Left ventricle myocardium inferior (tissue), 1 donor: Measurements from ENCODE around the gene UNC13B. TPM values are rescaled to one million over a fixed set of nuclear protein-coding genes. Genes with fewer than 3 reads are reported as not detected.

Experiments used
- DNase-seq: peaks from one replicate; pipeline ENCODE4 v3.0.0-alpha.2; 2020
- H3K27ac ChIP-seq: fragments of 200-600 bp; replicated peaks from 2 replicates; pipeline ENCODE4 v1.8.0; 2021
- H3K27me3 ChIP-seq: fragments of 200-600 bp; 2 replicates; pipeline ENCODE4 v1.8.0; 2021; ENCODE audit warnings: low read depth
- H3K36me3 ChIP-seq: fragments of 200-600 bp; 2 replicates; pipeline ENCODE4 v1.8.0; 2021
- H3K4me1 ChIP-seq: fragments of 200-600 bp; 2 replicates; pipeline ENCODE4 v1.8.0; 2021
- H3K4me3 ChIP-seq: fragments of 200-600 bp; 2 replicates; pipeline ENCODE4 v1.8.0; 2021; ENCODE audit warnings: mild to moderate bottlenecking, moderate library complexity
- H3K9me3 ChIP-seq: fragments of 200-600 bp; replicated peaks from 2 replicates; pipeline ENCODE4 v1.8.0; 2021
- intact Hi-C: fragments of 100-400 bp; cut with micrococcal nuclease; formaldehyde crosslinking; loops from one replicate; pipeline ENCODE4 v1.11.0; 2022
- total RNA-seq: library from RNA; stranded (reverse); fragmentation: NEBNext Ultra II Directional; extraction: Animal tissue kit (Norgen Biotek cat#: 25700); gene quantifications from one replicate; pipeline ENCODE4 v1.2.1, GENCODE V29; 2021
- TF ChIP-seq, protein P1 (sequence below): fragments of 200-600 bp; IDR thresholded peaks from 2 replicates; pipeline ENCODE4 v1.8.0; 2021; ENCODE audit warnings: antibody characterized with exemption, mild to moderate bottlenecking, borderline replicate concordance
- donor health status: DM: no; HTN: yes; CAD: no; lungs with severe emphysema.

UNC13B gene
- total RNA-seq, 1 donor from 2014 or later = 21.6 TPM

DNA sequence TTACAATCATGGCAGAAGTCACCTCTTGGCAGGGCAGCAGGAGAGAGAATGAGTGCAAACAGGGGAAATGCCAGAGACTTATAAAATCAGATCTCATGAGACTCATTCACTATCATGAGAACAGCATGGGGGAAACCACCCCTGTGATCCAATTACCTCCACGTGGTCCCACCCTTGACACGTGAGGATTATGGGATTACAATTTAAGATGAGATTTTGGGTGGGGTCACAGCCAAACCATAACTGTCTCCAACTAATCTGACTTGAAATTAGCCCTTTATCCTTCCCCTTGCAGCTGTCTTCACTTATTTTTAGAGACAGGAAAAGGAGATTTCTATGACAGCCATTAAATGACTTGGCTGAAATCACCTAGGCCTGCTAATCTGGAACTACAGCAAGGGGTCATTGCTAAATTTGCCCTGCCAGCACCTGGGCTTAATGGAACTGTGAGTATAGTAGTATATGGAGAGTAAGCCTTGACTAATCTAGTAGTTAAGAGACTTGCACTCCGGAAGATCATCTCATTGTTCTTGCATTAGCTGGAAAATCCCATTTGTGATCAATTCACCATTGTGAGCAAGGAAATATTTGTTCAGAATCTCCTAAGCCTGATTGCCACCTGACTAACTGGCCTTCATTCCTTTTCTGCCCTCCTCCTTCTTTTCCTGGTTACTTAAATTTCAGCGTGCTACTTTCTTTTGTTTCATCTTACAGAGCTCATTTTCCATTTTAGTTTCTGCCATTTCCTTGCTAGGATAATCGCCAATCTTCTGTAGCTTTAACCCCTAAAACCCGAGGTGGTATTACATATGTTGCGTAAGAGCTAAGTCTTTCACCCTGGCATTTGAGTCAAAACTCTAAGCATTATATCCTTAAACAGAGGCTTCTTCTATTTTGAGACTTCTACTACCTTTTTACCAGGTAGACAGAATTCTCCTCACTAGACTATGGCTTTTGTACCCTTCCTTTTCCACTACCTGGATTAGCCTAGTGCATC, 262.8 kb downstream of the UNC13B start:
- Histone ChIP-seq H3K36me3 (no peaks in the 10 kb centered on the region), H3K9me3 (peaks cover 13% of the 10 kb centered on the region), H3K4me1 (no peaks in the 10 kb centered on the region), H3K27me3 (no peaks in the 10 kb centered on the region), H3K4me3 (no peak overlapping the region), H3K27ac (no peak overlapping the region)
- no peak for DNase-seq
- TF ChIP-seq, protein P1, sequence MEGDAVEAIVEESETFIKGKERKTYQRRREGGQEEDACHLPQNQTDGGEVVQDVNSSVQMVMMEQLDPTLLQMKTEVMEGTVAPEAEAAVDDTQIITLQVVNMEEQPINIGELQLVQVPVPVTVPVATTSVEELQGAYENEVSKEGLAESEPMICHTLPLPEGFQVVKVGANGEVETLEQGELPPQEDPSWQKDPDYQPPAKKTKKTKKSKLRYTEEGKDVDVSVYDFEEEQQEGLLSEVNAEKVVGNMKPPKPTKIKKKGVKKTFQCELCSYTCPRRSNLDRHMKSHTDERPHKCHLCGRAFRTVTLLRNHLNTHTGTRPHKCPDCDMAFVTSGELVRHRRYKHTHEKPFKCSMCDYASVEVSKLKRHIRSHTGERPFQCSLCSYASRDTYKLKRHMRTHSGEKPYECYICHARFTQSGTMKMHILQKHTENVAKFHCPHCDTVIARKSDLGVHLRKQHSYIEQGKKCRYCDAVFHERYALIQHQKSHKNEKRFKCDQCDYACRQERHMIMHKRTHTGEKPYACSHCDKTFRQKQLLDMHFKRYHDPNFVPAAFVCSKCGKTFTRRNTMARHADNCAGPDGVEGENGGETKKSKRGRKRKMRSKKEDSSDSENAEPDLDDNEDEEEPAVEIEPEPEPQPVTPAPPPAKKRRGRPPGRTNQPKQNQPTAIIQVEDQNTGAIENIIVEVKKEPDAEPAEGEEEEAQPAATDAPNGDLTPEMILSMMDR = no peak
- intact Hi-C loops = no loop called here

DNA sequence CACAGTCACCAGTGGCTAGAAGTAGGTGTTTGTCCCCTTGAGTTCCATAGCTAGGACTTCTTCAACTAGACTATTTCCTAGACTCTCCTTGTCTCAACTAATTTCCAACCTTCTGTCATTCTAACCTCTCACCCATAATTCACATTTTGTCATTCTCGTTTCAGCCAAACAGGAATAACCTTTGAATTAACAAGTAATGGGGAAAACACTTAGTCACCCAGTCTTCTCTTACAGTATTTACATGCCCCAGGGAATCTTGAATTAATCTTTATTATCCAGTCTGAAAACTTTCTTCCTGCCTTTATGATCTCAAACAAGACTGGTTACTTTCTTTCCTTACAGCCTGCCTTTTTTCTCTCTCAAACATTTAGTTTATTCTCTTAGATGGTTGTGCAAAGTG, 264.8 kb downstream of the UNC13B start:
- H3K27ac ChIP-seq = no peak overlapping the region
- TF ChIP-seq, protein P1 = no peak
- H3K4me1 ChIP-seq = no peaks in the 10 kb centered on the region
- no peaks in the 10 kb centered on the region for H3K27me3 ChIP-seq
- no peak overlapping the region for H3K4me3 ChIP-seq
- intact Hi-C loops = no loop called here
- peaks cover 13% of the 10 kb centered on the region for H3K9me3 ChIP-seq
- no peak for DNase-seq
- no peaks in the 10 kb centered on the region for H3K36me3 ChIP-seq

DNA sequence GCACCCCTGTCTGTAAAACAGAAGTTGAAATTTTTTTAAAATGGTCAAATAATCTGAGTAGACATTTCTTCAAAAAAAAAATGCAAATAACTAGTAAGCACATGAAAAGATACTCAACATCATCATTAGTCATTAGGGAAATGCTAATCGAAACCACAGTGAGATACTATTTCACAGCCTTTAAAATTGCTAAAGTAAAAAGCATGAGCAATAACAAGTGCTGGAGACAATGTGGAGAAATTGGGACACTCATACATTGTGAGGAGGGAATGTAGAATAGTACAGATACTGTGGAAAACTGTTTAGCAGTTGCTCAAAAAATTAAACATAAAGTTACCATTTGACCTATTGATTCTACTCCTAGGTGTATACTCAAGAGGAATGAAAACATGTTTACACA, 269.7 kb downstream of the UNC13B start:
- intact Hi-C loops = no loop called here
- Histone ChIP-seq H3K4me1 (no peaks in the 10 kb centered on the region), H3K27me3 (no peaks in the 10 kb centered on the region), H3K36me3 (no peaks in the 10 kb centered on the region), H3K4me3 (no peak overlapping the region), H3K27ac (no peak overlapping the region), H3K9me3 (peaks cover 13% of the 10 kb centered on the region)
- no peak for DNase-seq
- TF ChIP-seq, protein P1 = no peak

DNA sequence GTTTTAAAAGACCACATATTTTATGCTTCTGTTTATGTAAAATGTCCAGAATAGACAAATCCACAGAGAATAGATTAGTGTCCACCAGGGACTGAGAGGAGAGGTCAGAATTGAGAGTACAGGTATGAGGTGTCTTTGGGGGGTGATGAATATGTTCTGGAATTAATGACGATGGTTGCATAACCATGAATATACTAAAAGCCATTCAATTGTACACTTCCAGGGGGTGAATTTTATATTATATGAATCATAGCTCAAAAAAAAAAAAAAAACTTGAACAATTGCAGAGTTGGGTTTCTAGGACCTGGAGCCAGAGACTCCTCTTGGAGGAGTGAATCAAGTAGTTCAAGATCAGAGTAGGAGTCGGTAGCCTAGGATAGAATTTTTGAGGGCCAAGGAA, 270.3 kb downstream of the UNC13B start:
- Histone ChIP-seq H3K27ac (no peak overlapping the region), H3K36me3 (no peaks in the 10 kb centered on the region), H3K27me3 (no peaks in the 10 kb centered on the region), H3K9me3 (peaks cover 13% of the 10 kb centered on the region), H3K4me3 (no peak overlapping the region), H3K4me1 (no peaks in the 10 kb centered on the region)
- no peak for DNase-seq
- TF ChIP-seq, protein P1 = no peak
- intact Hi-C loops = no loop called here

DNA sequence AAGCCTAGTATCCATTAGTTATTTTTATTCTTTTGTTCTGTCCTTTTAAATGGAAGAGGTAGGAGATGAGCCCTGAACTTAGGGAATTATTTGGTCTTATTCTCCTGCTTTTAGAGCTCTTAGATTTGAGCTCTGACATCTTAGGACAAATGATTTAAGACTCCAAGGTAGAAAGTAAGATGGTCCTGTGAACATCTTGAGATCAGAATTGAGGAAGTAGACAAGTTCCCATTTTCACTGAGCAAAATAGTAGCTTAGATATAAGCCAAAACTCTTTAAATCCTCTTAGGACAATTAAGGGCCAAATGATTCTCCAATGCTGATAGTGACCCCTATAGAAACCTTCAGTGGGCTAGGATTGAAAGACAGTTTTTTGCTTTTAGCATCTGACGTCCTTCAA, 275.1 kb downstream of the UNC13B start:
- H3K4me1 ChIP-seq = no peaks in the 10 kb centered on the region
- TF ChIP-seq, protein P1 = no peak

More for the DNA sequence above, 275.1 kb downstream of the UNC13B start:
- intact Hi-C loops = no loop called here
- no peaks in the 10 kb centered on the region for H3K9me3 ChIP-seq
- no peak for DNase-seq
- no peaks in the 10 kb centered on the region for H3K27me3 ChIP-seq
- no peak overlapping the region for H3K4me3 ChIP-seq
- H3K36me3 ChIP-seq = no peaks in the 10 kb centered on the region
- H3K27ac ChIP-seq = no peak overlapping the region
